Hepatocyte (in vitro differentiated cells): Measurements from ENCODE around the gene ABCC6.

Source experiments
- CTCF ChIP-seq: fragments of 200-600 bp; sonication (generic); IDR thresholded peaks from 2 replicates; pipeline ENCODE4 v1.5.1; 2016; ENCODE audit warnings: antibody characterized with exemption, mild to moderate bottlenecking; ENCODE audit not compliant: poor library complexity
- EZH2phosphoT487 ChIP-seq: fragments of 200-600 bp; sonication (generic); IDR thresholded peaks from one replicate; pipeline ENCODE4 v1.6.1; 2018; ENCODE audit warnings: antibody characterized with exemption, mild to moderate bottlenecking, low read depth, moderate library complexity; ENCODE audit not compliant: unreplicated experiment, severe bottlenecking

- TF ChIP-seq CTCF (no peak), EZH2phosphoT487 (no peak)
These were observed 72.0 kb downstream of the ABCC6 start for GRCh38 chr16:16151315-16151714.
